SU-DHL-6 (cell line): Measurements from ENCODE around the gene CCL4.

Experiments
- CTCF ChIP-seq: fragments of 200-600 bp; sonication (generic); IDR thresholded peaks from one replicate; pipeline ENCODE4 v1.5.1; 2017; ENCODE audit warnings: antibody characterized with exemption, mild to moderate bottlenecking, low read length, moderate library complexity; ENCODE audit not compliant: insufficient read depth, poor library complexity, severe bottlenecking
- EZH2phosphoT487 ChIP-seq: fragments of 200-600 bp; sonication (generic), shearing (Covaris generic); conservative IDR thresholded peaks from 2 replicates; pipeline ENCODE4 v1.6.1; 2018; ENCODE audit warnings: mild to moderate bottlenecking, antibody characterized with exemption, low read length, moderate library complexity, mixed read lengths

GRCh38 chr17:36120221-36120620 is 16.6 kb downstream of the CCL4 start:
- TF ChIP-seq CTCF: no peak
- TF ChIP-seq EZH2phosphoT487: no peak
